MM.1S (cell line): ENCODE measurements around the gene TTYH2.
"Not testable (repeated sequence)": the region's sequence is repeated elsewhere in the genome, so short reads cannot be mapped to it uniquely, and the experiment has no call there.

Experiments used
- DNase-seq: peaks from one replicate; pipeline ENCODE4 v3.0.0-alpha.2; 2015
- H2AFZ ChIP-seq: fragments of 300-600 bp; sonication (generic); 2 replicates; pipeline ENCODE4 v1.6.0; 2016; ENCODE audit warnings: antibody characterized with exemption, low read length
- H3F3A ChIP-seq: fragments of 300-600 bp; sonication (generic); 2 replicates; pipeline ENCODE4 v1.6.1; 2016; ENCODE audit warnings: mild to moderate bottlenecking, antibody characterized with exemption, low read length, moderate library complexity, mixed read lengths; ENCODE audit not compliant: insufficient read depth
- H3K27ac ChIP-seq: fragments of 300-600 bp; sonication (generic); 2 replicates; pipeline ENCODE4 v1.5.1; 2016; ENCODE audit warnings: mild to moderate bottlenecking, low read length
- H3K27me3 ChIP-seq: fragments of 300-600 bp; sonication (generic); replicated peaks from 2 replicates; pipeline ENCODE4 v1.6.0; 2016; ENCODE audit warnings: low read length; ENCODE audit not compliant: insufficient read depth
- H3K36me3 ChIP-seq: fragments of 300-600 bp; sonication (generic); replicated peaks from 2 replicates; pipeline ENCODE4 v1.6.1; 2016; ENCODE audit warnings: mild to moderate bottlenecking, low read length, mixed read lengths; ENCODE audit not compliant: insufficient read depth
- H3K4me1 ChIP-seq: fragments of 300-600 bp; sonication (generic); 2 replicates; pipeline ENCODE4 v1.6.1; 2016; ENCODE audit warnings: low read length, mixed read lengths
- H3K4me2 ChIP-seq: fragments of 300-600 bp; sonication (generic); 2 replicates; pipeline ENCODE4 v1.6.0; 2016; ENCODE audit warnings: low read depth, low read length
- H3K4me3 ChIP-seq: fragments of 300-600 bp; sonication (generic); 2 replicates; pipeline ENCODE4 v1.5.1; 2016; ENCODE audit warnings: low read length, mixed read lengths
- H3K79me2 ChIP-seq: fragments of 300-600 bp; sonication (generic); 2 replicates; pipeline ENCODE4 v1.6.1; 2016; ENCODE audit warnings: mixed run types, low read length, mixed read lengths
- H3K9ac ChIP-seq: fragments of 300-600 bp; sonication (generic); 2 replicates; pipeline ENCODE4 v1.6.1; 2016; ENCODE audit warnings: low read length, mixed read lengths
- H3K9me2 ChIP-seq: fragments of 300-600 bp; sonication (generic); replicated peaks from 2 replicates; pipeline ENCODE4 v1.6.1; 2016; ENCODE audit warnings: mild to moderate bottlenecking, low read length, mixed read lengths; ENCODE audit not compliant: insufficient read depth
- H3K9me3 ChIP-seq: fragments of 300-600 bp; sonication (generic); replicated peaks from 2 replicates; pipeline ENCODE4 v1.6.1; 2016; ENCODE audit warnings: mild to moderate bottlenecking, low read length, mixed read lengths; ENCODE audit not compliant: insufficient read depth
- H4K20me1 ChIP-seq: fragments of 300-600 bp; sonication (generic); 2 replicates; pipeline ENCODE4 v1.6.1; 2016; ENCODE audit warnings: mild to moderate bottlenecking, low read length, moderate library complexity, mixed read lengths; ENCODE audit not compliant: insufficient read depth
- CTCF ChIP-seq: fragments of 300-600 bp; sonication (generic); IDR thresholded peaks from 2 replicates; pipeline ENCODE4 v1.5.1; 2016; ENCODE audit warnings: antibody characterized with exemption, low read length, mixed read lengths
- EZH2 ChIP-seq: fragments of 300-600 bp; sonication (generic); optimal IDR thresholded peaks from 2 replicates; pipeline ENCODE3; 2017; ENCODE audit warnings: low read depth, mild to moderate bottlenecking, antibody characterized with exemption, low read length, mixed read lengths
- EZH2phosphoT487 ChIP-seq: fragments of 300-600 bp; sonication (generic); IDR thresholded peaks from 2 replicates; pipeline ENCODE4 v1.6.1; 2018; ENCODE audit warnings: antibody characterized with exemption, low read length

Gene TTYH2

DNA sequence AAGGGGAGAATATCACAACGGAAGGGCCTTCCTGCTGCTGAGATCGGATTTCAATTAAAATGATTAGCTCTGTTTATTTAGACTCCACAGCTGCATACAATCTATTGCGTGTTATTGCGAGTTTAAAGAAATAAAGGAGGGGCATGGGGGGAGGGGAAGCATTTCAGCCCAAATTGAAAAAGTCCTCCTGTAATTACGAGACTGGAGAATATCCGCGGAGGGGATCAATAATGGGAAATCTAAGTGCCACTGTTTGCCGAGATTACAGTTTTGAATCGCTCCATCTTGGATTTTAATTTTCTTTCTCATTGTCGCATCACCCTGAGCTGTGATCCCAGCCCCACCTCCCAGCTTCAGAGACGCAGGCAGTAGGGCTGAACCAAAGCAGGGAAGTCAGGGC, 25.6 kb upstream of the TTYH2 start:
- no peak for DNase-seq
- H3K9ac ChIP-seq = no peak overlapping the region
- no peaks in the 10 kb centered on the region for H3K36me3 ChIP-seq
- no peak overlapping the region for H3K4me3 ChIP-seq
- H3F3A ChIP-seq = no peaks in the 10 kb centered on the region
- H3K27me3 ChIP-seq = peaks cover 73% of the 10 kb centered on the region
- no peaks in the 10 kb centered on the region for H3K79me2 ChIP-seq
- H3K27ac ChIP-seq = no peak overlapping the region
- no peak overlapping the region for H2AFZ ChIP-seq
- H3K9me2 ChIP-seq = no peaks in the 10 kb centered on the region
- no peaks in the 10 kb centered on the region for H3K4me1 ChIP-seq
- no peak for TF ChIP-seq CTCF
- no peak for TF ChIP-seq EZH2phosphoT487
- no peak for TF ChIP-seq EZH2
- no peaks in the 10 kb centered on the region for H3K9me3 ChIP-seq
- no peaks in the 10 kb centered on the region for H4K20me1 ChIP-seq
- no peak overlapping the region for H3K4me2 ChIP-seq

- H3K4me1 ChIP-seq, H3F3A ChIP-seq, H3K79me2 ChIP-seq, H4K20me1 ChIP-seq, H3K9me3 ChIP-seq, H3K36me3 ChIP-seq, H2AFZ ChIP-seq, DNase-seq, H3K9me2 ChIP-seq, H3K4me3 ChIP-seq, H3K27ac ChIP-seq, H3K9ac ChIP-seq, H3K4me2 ChIP-seq: not testable (repeated sequence)
- H3K27me3 ChIP-seq = peaks cover 73% of the 10 kb centered on the region
Measured at GRCh38 chr17:74188687-74189086, 24.7 kb upstream of the TTYH2 start.

DNA sequence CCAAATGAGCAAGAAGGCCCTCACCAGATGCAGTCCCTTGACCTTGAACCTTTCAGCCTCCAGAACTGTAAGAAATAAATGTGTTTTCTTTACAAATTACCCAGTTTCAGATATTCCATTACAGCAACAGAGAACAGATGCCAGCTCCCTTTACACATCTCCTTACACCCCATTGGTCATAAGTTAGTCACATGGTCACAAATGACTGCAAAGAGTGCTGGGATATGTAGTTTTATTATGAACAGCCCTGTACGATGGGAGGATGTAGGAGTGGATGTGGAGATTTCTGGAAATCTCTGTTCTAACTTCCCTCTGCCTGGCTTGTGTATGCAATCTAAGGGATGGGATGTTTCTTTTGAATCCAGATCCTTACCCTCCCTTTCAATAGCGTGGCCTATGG, 23.2 kb upstream of the TTYH2 start:
- peak; percentile 40 for DNase-seq
- H3K79me2 ChIP-seq = no peaks in the 10 kb centered on the region
- no peaks in the 10 kb centered on the region for H3K9me3 ChIP-seq
- no peaks in the 10 kb centered on the region for H3K9me2 ChIP-seq
- H3K4me2 ChIP-seq = no peak overlapping the region
- no peak for TF ChIP-seq EZH2phosphoT487
- TF ChIP-seq EZH2 = no peak
- no peak for TF ChIP-seq CTCF
- H3K36me3 ChIP-seq = no peaks in the 10 kb centered on the region
- H3K4me3 ChIP-seq = no peak overlapping the region
- H3K27me3 ChIP-seq = peaks cover 74% of the 10 kb centered on the region
- H3F3A ChIP-seq = no peaks in the 10 kb centered on the region
- no peaks in the 10 kb centered on the region for H3K4me1 ChIP-seq
- H4K20me1 ChIP-seq = no peaks in the 10 kb centered on the region
- H3K27ac ChIP-seq = no peak overlapping the region
- H2AFZ ChIP-seq = no peak overlapping the region
- H3K9ac ChIP-seq = no peak overlapping the region

GRCh38 chr17:74190807-74191406, 22.5 kb upstream of the TTYH2 start:
- TF ChIP-seq EZH2 (no peak), CTCF (no peak), EZH2phosphoT487 (no peak)
- no peak for DNase-seq
- H3K79me2 ChIP-seq = no peaks in the 10 kb centered on the region

More at GRCh38 chr17:74190807-74191406, 22.5 kb upstream of the TTYH2 start:
- Histone ChIP-seq H2AFZ (no peak overlapping the region), H3K36me3 (no peaks in the 10 kb centered on the region), H4K20me1 (no peaks in the 10 kb centered on the region), H3K9me2 (no peaks in the 10 kb centered on the region), H3K27ac (no peak overlapping the region), H3K4me3 (no peak overlapping the region), H3F3A (no peaks in the 10 kb centered on the region), H3K4me1 (no peaks in the 10 kb centered on the region), H3K27me3 (peaks cover 75% of the 10 kb centered on the region), H3K4me2 (no peak overlapping the region), H3K9ac (no peak overlapping the region), H3K9me3 (no peaks in the 10 kb centered on the region)
